Left lung (tissue), 10 donors: ENCODE measurements around the gene MYH10. TPM values are rescaled to one million over a fixed set of nuclear protein-coding genes. Genes with fewer than 3 reads are reported as not detected.

ENCODE experiments used
- ATAC-seq: fragments of 200-7000 bp; cut with Tn5 transposase; one replicate; pipeline ENCODE4 v1.9.1; 2020; ENCODE audit warnings: moderate library complexity
- DNase-seq, 4 donors: peaks; one replicate each; pipeline ENCODE4 v3.0.0-alpha.2; 2013 to 2020
- H3K27ac ChIP-seq, 2 donors: fragments of 200-600 bp; sonication (generic) in 1 of 2; one replicate each; pipeline versions ENCODE4 v1.5.0 to v1.8.0; 2020 to 2021
- H3K27me3 ChIP-seq, 2 donors: fragments of 200-600 bp; sonication (generic) in 1 of 2; one replicate each; pipeline versions ENCODE4 v1.5.0 to v1.8.0; 2020 to 2021
- H3K36me3 ChIP-seq, 2 donors: fragments of 200-600 bp; sonication (generic) in 1 of 2; one replicate each; pipeline versions ENCODE4 v1.5.0 to v1.8.0; 2020 to 2021
- H3K4me1 ChIP-seq, 2 donors: fragments of 200-600 bp; one replicate each; pipeline ENCODE4 v1.8.0; 2021
- H3K4me3 ChIP-seq, 2 donors: fragments of 200-600 bp; sonication (generic) in 1 of 2; one replicate each; pipeline versions ENCODE4 v1.5.0 to v1.8.0; 2020 to 2021; ENCODE audit warnings: mild to moderate bottlenecking in 1 of 2
- H3K9me3 ChIP-seq, 2 donors: fragments of 200-600 bp; sonication (generic) in 1 of 2; one replicate each; pipeline versions ENCODE4 v1.5.0 to v1.8.0; 2020 to 2021
- intact Hi-C, 2 donors: fragments of 100-400 bp; cut with DNase I; formaldehyde crosslinking; loops; one replicate each; pipeline versions ENCODE4 v1.11.2 to v1.14.2; 2022
- polyA plus RNA-seq, 6 donors: library from polyadenylated mRNA; unstranded; fragments of 120-200 nt; gene quantifications; one replicate each; pipeline ENCODE4 v1.2.1, GENCODE V29; 2013; ENCODE audit not compliant: insufficient read length in 6 of 6
- total RNA-seq, 2 donors: library from RNA; stranded (reverse); fragmentation: NEBNext Ultra II Directional; extraction: Animal tissue kit (Norgen Biotek cat#: 25700); gene quantifications; one replicate each; pipeline ENCODE4 v1.2.1, GENCODE V29; 2021
- TF ChIP-seq, protein P1 (sequence below), 2 donors: fragments of 200-600 bp; sonication (generic) in 1 of 2; IDR thresholded peaks; one replicate each; pipeline versions ENCODE4 v1.5.0 to v1.8.0; 2021; ENCODE audit warnings: antibody characterized with exemption in 2 of 2
- donor health status: DM: no; HTN: yes; CAD: no.
- donor health status: DM: no; HTN: no; CAD: no.

Gene MYH10
- total and polyA plus RNA-seq, 8 donors = 70.9 to 196 (median 151) TPM

DNA sequence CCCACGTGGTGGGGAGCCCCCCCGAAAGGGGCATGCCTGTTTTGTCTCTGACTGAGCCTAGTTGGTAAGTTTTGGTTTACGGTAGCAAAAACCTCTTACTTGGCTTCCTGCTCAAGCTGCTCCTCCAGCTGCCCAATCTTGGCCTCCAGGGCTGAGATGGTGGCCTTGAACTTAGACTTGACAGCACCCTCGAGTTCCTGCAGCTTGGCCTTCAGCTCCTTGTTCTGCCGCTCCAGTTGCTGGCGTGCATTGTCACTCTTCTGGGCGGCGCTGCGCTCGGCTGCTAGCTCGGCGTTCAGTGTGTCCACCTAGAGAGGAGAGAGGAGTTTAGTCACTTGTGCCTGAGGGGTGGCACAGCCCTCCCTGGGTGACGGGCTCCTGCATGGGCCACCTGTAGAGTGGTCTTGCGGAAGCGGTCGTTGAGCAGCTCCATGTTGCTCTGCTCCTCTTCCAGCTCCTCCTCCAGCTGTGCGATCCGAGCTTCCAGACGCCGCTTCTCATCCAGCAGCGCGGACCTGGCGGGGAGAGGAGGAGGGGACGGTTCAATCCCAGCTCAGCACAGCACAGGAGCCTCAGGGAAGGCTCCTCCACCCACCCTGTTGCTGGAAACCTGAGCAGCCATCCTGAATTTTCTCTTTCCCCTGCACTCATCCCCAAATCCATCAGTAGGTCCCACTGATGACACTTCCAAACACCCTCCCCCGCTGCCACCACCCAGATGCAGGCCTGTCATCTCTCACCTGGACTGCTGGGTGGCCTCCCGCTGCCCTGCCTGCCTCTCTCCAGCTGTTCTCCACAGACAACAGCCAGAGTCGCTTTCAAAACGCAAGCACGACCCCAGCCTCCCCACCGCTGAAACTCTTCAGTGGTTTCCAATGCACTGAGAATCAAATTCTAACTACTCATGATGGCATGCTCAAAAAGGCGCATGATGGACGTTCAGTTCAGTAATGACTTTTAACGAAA lies 150.2 kb downstream of the MYH10 start:
- intact Hi-C loops = no loop called here
- ATAC-seq (no peak), DNase-seq (no peak)
- Histone ChIP-seq H3K27me3 (no peaks in the 10 kb centered on the region), H3K9me3 (peaks cover 0 to 10% of the 10 kb centered on the region in 2 donors), H3K4me3 (no peak overlapping the region), H3K27ac (peak overlapping the region; percentile 10 to 14), H3K4me1 (peaks cover 0 to 5% of the 10 kb centered on the region in 2 donors), H3K36me3 (peaks cover 0 to 74% of the 10 kb centered on the region in 2 donors)
- TF ChIP-seq, protein P1, sequence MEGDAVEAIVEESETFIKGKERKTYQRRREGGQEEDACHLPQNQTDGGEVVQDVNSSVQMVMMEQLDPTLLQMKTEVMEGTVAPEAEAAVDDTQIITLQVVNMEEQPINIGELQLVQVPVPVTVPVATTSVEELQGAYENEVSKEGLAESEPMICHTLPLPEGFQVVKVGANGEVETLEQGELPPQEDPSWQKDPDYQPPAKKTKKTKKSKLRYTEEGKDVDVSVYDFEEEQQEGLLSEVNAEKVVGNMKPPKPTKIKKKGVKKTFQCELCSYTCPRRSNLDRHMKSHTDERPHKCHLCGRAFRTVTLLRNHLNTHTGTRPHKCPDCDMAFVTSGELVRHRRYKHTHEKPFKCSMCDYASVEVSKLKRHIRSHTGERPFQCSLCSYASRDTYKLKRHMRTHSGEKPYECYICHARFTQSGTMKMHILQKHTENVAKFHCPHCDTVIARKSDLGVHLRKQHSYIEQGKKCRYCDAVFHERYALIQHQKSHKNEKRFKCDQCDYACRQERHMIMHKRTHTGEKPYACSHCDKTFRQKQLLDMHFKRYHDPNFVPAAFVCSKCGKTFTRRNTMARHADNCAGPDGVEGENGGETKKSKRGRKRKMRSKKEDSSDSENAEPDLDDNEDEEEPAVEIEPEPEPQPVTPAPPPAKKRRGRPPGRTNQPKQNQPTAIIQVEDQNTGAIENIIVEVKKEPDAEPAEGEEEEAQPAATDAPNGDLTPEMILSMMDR (IDR thresholded peaks at IDR 0.05) = no peak

DNA sequence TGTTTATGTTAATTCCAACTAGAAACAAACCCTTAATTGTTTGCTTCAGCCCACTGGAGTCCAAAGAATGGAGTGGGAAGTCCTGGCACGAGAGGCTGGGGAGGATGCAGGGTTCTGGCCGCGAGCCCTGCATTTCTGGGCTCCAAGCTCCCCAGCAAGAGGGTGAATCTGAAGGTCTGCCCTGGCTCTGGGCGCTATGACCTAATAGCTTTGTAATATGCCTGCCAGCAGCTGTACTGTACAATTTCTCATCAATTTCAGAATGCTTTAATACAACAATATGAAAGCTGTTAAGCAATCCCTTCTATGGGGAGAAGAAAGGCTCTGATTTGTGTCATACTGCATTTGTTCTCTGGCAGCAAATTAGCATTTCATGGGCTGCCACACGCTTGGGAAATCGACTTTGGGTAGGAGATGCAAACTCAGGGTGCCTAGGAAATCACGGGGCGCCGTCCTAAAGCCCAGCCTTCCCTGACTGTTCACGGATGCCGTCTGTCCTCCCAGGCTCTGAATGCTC lies 151.0 kb downstream of the MYH10 start:
- peak; percentile 64 for ATAC-seq
- TF ChIP-seq, protein P1 (IDR thresholded peaks at IDR 0.05) = no peak
- peaks cover 0 to 82% of the 10 kb centered on the region in 2 donors for H3K36me3 ChIP-seq
- peaks cover 0 to 5% of the 10 kb centered on the region in 2 donors for H3K9me3 ChIP-seq
- H3K4me3 ChIP-seq = no peak overlapping the region
- intact Hi-C loops = no loop called here
- no peaks in the 10 kb centered on the region for H3K27me3 ChIP-seq
- peak in 2 of 4 donors; percentile 13 to 49 for DNase-seq
- peaks cover 0 to 5% of the 10 kb centered on the region in 2 donors for H3K4me1 ChIP-seq
- H3K27ac ChIP-seq = peak overlapping the region; percentile 10 to 14

DNA sequence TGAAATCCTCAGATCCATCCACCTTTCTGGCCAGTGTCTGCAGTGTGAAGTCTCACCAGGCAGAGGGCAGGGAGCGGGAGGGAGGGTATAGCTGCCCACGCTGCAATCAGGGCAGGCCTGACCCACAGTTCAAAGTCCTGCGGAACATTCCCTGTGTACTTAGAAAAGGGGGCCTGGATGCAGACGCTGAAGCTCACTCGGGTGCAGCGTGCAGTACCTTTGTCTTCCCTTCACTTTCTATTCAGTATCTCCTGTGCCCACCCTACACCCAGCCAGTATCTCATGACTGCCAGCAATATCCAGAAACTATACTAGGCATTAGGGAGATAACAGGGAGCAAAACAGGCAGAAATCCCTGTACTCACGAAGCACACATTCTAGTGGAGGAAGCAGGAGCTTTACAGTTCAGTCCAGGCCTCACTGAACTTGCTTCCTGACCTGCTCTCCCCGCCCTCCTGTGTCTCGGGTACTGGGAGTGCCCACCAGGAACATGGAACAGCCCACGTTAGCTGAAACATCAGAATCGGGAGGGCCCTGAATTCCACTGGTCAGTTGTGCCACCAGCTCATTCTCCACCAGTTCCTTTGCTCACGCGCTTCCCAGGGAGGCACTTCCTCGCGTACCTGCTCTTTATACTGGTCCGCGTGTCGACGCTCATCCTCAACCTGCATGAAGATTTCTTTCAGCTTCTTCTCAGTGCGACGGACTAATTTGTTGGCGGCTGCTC lies 152.6 kb downstream of the MYH10 start:
- no peak for DNase-seq
- no peak overlapping the region for H3K27ac ChIP-seq
- H3K4me3 ChIP-seq = no peak overlapping the region
- TF ChIP-seq, protein P1 (IDR thresholded peaks at IDR 0.05) = no peak
- no peaks in the 10 kb centered on the region for H3K9me3 ChIP-seq
- no peak for ATAC-seq
- intact Hi-C loops = no loop called here
- H3K36me3 ChIP-seq = peaks cover 0 to 85% of the 10 kb centered on the region in 2 donors
- peaks cover 0 to 5% of the 10 kb centered on the region in 2 donors for H3K4me1 ChIP-seq
- H3K27me3 ChIP-seq = no peaks in the 10 kb centered on the region

DNA sequence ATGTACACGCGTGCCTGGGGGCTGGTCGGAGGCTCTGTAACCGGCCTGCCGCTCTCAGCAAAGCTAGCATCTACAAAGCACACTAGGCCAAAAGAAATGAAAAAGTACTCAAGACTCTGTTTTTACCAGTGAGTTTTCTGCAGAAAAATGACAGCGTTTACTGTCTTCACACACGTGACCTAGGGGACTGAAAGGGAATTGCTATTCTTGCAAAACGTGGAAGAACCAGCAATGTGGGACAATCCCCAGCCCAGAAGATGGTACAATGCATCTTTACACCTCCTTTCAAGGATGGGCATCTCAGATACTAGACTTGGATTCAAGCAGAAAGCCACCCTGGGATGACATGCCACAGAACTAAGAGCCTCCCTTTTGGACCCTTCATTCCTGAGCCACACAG lies 153.4 kb downstream of the MYH10 start:
- Histone ChIP-seq H3K4me1 (peaks cover 0 to 5% of the 10 kb centered on the region in 2 donors), H3K9me3 (no peaks in the 10 kb centered on the region), H3K36me3 (peaks cover 0 to 92% of the 10 kb centered on the region in 2 donors), H3K4me3 (no peak overlapping the region), H3K27ac (no peak overlapping the region), H3K27me3 (no peaks in the 10 kb centered on the region)
- TF ChIP-seq, protein P1 (IDR thresholded peaks at IDR 0.05) = no peak
- intact Hi-C loops = no loop called here
- no peak for DNase-seq
- no peak for ATAC-seq
